H9 (cell line): ENCODE results near the gene TMPRSS9. TPM values are rescaled to one million over a fixed set of nuclear protein-coding genes. Genes with fewer than 3 reads are reported as not detected.

Source experiments
- DNase-seq: peaks from one replicate; pipeline ENCODE4 v3.0.0-alpha.2; 2017
- H2AFZ ChIP-seq: one replicate; pipeline ENCODE4 v1.6.1; 2013; ENCODE audit warnings: mild to moderate bottlenecking, low read length, control low read depth, moderate library complexity
- H2AK5ac ChIP-seq: 2 replicates; pipeline ENCODE4 v1.6.1; 2013; ENCODE audit warnings: low read length, control low read depth, mixed read lengths; ENCODE audit not compliant: insufficient read length
- H2BK120ac ChIP-seq: one replicate; pipeline ENCODE4 v1.6.1; 2013; ENCODE audit warnings: low read depth, mild to moderate bottlenecking, low read length, control low read depth, inconsistent platforms; ENCODE audit not compliant: poor library complexity, severe bottlenecking
- H2BK12ac ChIP-seq: 2 replicates; pipeline ENCODE4 v1.6.1; 2013; ENCODE audit warnings: low read length, control low read depth, mixed read lengths, low read depth; ENCODE audit not compliant: insufficient read length
- H2BK15ac ChIP-seq: 2 replicates; pipeline ENCODE4 v1.6.1; 2013; ENCODE audit warnings: low read depth, low read length, control low read depth
- H2BK20ac ChIP-seq: one replicate; pipeline ENCODE4 v1.6.1; 2013; ENCODE audit warnings: low read depth, mild to moderate bottlenecking, low read length, control low read depth, inconsistent platforms; ENCODE audit not compliant: poor library complexity, severe bottlenecking
- H2BK5ac ChIP-seq: 2 replicates; pipeline ENCODE4 v1.6.1; 2013; ENCODE audit warnings: low read length, control low read depth, mixed read lengths; ENCODE audit not compliant: insufficient read length
- H3K14ac ChIP-seq: 2 replicates; pipeline ENCODE4 v1.6.1; 2013; ENCODE audit warnings: low read length, control low read depth; ENCODE audit not compliant: insufficient read depth
- H3K18ac ChIP-seq: 2 replicates; pipeline ENCODE4 v1.6.1; 2013; ENCODE audit warnings: low read depth, mild to moderate bottlenecking, mixed read lengths, low read length, control low read depth; ENCODE audit not compliant: insufficient read length
- H3K23ac ChIP-seq: 2 replicates; pipeline ENCODE4 v1.6.1; 2013; ENCODE audit warnings: low read length, control low read depth, mixed read lengths, low read depth; ENCODE audit not compliant: insufficient read length
- H3K23me2 ChIP-seq: 2 replicates; pipeline ENCODE4 v1.6.1; 2013; ENCODE audit warnings: low read depth, mild to moderate bottlenecking, mixed read lengths, low read length, control low read depth; ENCODE audit not compliant: insufficient read length, poor library complexity, severe bottlenecking
- H3K27ac ChIP-seq: 2 replicates; pipeline ENCODE4 v1.5.1; 2013; ENCODE audit warnings: low read length, control low read depth, mixed read lengths, low read depth; ENCODE audit not compliant: insufficient read length
- H3K27me3 ChIP-seq: 2 replicates; pipeline ENCODE4 v1.6.1; 2013; ENCODE audit warnings: low read length, control low read depth, inconsistent platforms; ENCODE audit not compliant: insufficient read depth
- H3K4ac ChIP-seq: 2 replicates; pipeline ENCODE4 v1.6.1; 2013; ENCODE audit warnings: low read depth, mild to moderate bottlenecking, control low read depth, inconsistent platforms, low read length, moderate library complexity
- H3K4me1 ChIP-seq: 2 replicates; pipeline ENCODE4 v1.6.1; 2013; ENCODE audit warnings: low read length, control low read depth, inconsistent platforms; ENCODE audit not compliant: insufficient read depth
- H3K4me2 ChIP-seq: 2 replicates; pipeline ENCODE4 v1.6.1; 2013; ENCODE audit warnings: low read length, control low read depth, mixed read lengths; ENCODE audit not compliant: insufficient read length, insufficient read depth
- H3K56ac ChIP-seq: 2 replicates; pipeline ENCODE4 v1.6.1; 2013; ENCODE audit warnings: low read depth, mild to moderate bottlenecking, mixed read lengths, low read length, control low read depth; ENCODE audit not compliant: insufficient read length
- H3K79me1 ChIP-seq: 2 replicates; pipeline ENCODE4 v1.6.1; 2013; ENCODE audit warnings: low read depth, mild to moderate bottlenecking, moderate library complexity, low read length, control low read depth, inconsistent platforms; ENCODE audit not compliant: insufficient read depth, poor library complexity, severe bottlenecking
- H3K79me2 ChIP-seq: 2 replicates; pipeline ENCODE4 v1.6.1; 2013; ENCODE audit warnings: low read length, control low read depth, inconsistent platforms; ENCODE audit not compliant: insufficient read depth
- H3K9ac ChIP-seq: 2 replicates; pipeline ENCODE4 v1.6.1; 2013; ENCODE audit warnings: low read length, control low read depth, mixed read lengths; ENCODE audit not compliant: insufficient read length; ENCODE audit errors: extremely low read depth
- H3K9me3 ChIP-seq: one replicate; pipeline ENCODE4 v1.6.1; 2013; ENCODE audit warnings: low read depth, low read length, inconsistent platforms; ENCODE audit not compliant: control insufficient read depth
- H3T11ph ChIP-seq: one replicate; pipeline ENCODE4 v1.6.1; 2013; ENCODE audit warnings: mild to moderate bottlenecking, low read length, control low read depth, inconsistent platforms
- H4K20me1 ChIP-seq: one replicate; pipeline ENCODE4 v1.6.1; 2013; ENCODE audit not compliant: control insufficient read depth, insufficient read length, insufficient read depth
- H4K5ac ChIP-seq: 2 replicates; pipeline ENCODE4 v1.6.1; 2013; ENCODE audit warnings: low read depth, mild to moderate bottlenecking, mixed read lengths, low read length, control low read depth; ENCODE audit not compliant: insufficient read length
- H4K8ac ChIP-seq: replicated peaks from 2 replicates; pipeline ENCODE4 v1.6.1; 2013; ENCODE audit warnings: low read length, control low read depth, mixed read lengths, low read depth; ENCODE audit not compliant: insufficient read length
- H4K91ac ChIP-seq: 2 replicates; pipeline ENCODE4 v1.6.1; 2013; ENCODE audit warnings: low read depth, mild to moderate bottlenecking, moderate library complexity, mixed read lengths, low read length, control low read depth; ENCODE audit not compliant: insufficient read length
- H3K27ac Mint-ChIP-seq, 3 experiments: 2 replicates in 2 of 3; 3 replicates in 1 of 3; pipeline ENCODE4 v1.8.0; 2020 to 2021; ENCODE audit warnings: mixed read lengths in 3 of 3, mild to moderate bottlenecking in 1 of 3, moderate library complexity in 1 of 3
- H3K27me3 Mint-ChIP-seq: 2 replicates; pipeline ENCODE4 v1.8.0; 2021; ENCODE audit warnings: low read depth, mild to moderate bottlenecking, moderate library complexity, mixed read lengths
- H3K36me3 Mint-ChIP-seq, 3 experiments: 2 replicates in 2 of 3; 3 replicates in 1 of 3; pipeline ENCODE4 v1.8.0; 2020 to 2021; ENCODE audit warnings: low read depth in 3 of 3, mixed read lengths in 3 of 3; ENCODE audit not compliant: insufficient read depth in 1 of 3
- H3K4me1 Mint-ChIP-seq, 2 experiments: 2 replicates each; pipeline ENCODE4 v1.8.0; 2020; ENCODE audit warnings: mixed read lengths in 2 of 2
- H3K4me3 Mint-ChIP-seq, 2 experiments: 2 replicates in 1 of 2; 3 replicates in 1 of 2; pipeline ENCODE4 v1.8.0; 2020 to 2021; ENCODE audit warnings: mild to moderate bottlenecking in 2 of 2, mixed read lengths in 2 of 2, moderate library complexity in 1 of 2
- H3K9me3 Mint-ChIP-seq, 2 experiments: 2 replicates in 1 of 2; 3 replicates in 1 of 2; pipeline ENCODE4 v1.8.0; 2020; ENCODE audit warnings: mild to moderate bottlenecking in 2 of 2, mixed read lengths in 2 of 2, moderate library complexity in 1 of 2
- CTCF ChIP-seq: fragments of 200-600 bp; sonication (generic); conservative IDR thresholded peaks from 3 replicates; pipeline ENCODE4 v1.8.0; 2021; ENCODE audit warnings: antibody characterized with exemption, mild to moderate bottlenecking
- WGBS: extraction: QIAGEN DNeasy Blood & Tissue Kit; methylation state at CpG from one replicate; pipeline ENCODE4 v1.1.7; 2013; ENCODE audit warnings: missing lambda C conversion rate, low lambda C conversion rate, mixed read lengths; ENCODE audit not compliant: insufficient read length; ENCODE audit errors: extremely low coverage; 5-methylcytosine and 5-hydroxymethylcytosine counted together
- total RNA-seq: library from RNA; stranded (reverse); gene quantifications from 2 replicates; pipeline ENCODE4 v1.2.1, GENCODE V29; 2021

TMPRSS9 gene
- total RNA-seq, 1 experiment from 2014 or later: 0.24 TPM

DNA sequence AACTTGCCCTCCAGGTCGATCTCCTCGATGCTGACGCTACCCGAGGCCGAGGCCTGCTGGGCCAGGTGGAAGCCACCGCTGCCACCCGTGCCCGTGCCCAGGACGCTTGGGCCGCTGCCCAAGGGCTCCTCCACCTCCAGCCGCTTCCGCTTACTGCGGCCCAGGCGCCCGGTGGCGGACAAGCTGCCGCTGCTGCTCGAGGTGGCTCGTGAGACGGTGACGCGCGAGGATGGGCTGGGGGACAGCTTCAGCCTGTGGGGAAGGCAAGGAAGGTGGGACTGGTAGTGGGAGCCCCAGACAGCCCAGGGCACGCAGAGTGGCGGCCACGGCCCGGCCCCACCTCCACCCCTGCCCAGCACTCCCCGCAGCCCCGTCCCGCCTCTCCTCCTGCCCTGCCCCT, 73.8 kb downstream of the TMPRSS9 start:
- Histone ChIP-seq H2BK20ac (no peak overlapping the region), H3T11ph (no peak overlapping the region), H3K23me2 (no peaks in the 10 kb centered on the region), H3K9me3 (no peaks in the 10 kb centered on the region), H4K5ac (no peak overlapping the region), H3K79me1 (no peaks in the 10 kb centered on the region), H4K91ac (no peak overlapping the region), H2BK15ac (no peak overlapping the region), H4K20me1 (no peaks in the 10 kb centered on the region), H3K9ac (no peak overlapping the region), H3K27ac (no peak overlapping the region), H3K4me2 (no peak overlapping the region), H2BK120ac (no peak overlapping the region), H3K4ac (no peak overlapping the region), H3K18ac (no peak overlapping the region), H2BK12ac (no peak overlapping the region), H3K79me2 (no peaks in the 10 kb centered on the region), H3K14ac (no peak overlapping the region), H3K27me3 (no peaks in the 10 kb centered on the region), H3K56ac (no peak overlapping the region), H2AK5ac (no peak overlapping the region), H4K8ac (no peak overlapping the region), H2BK5ac (no peak overlapping the region), H3K23ac (no peak overlapping the region), H3K4me1 (no peaks in the 10 kb centered on the region), H2AFZ (no peak overlapping the region)
- Mint-ChIP-seq H3K27me3 (peaks cover 1% of the 10 kb centered on the region; the same call in 1 of the 2 replicates), H3K9me3 (no peaks in the 10 kb centered on the region), H3K4me3 (no peak overlapping the region), H3K36me3 (peaks cover 19 to 58% (median 55%) of the 10 kb centered on the region in 3 experiments; a peak in 6 of 7 replicates), H3K27ac (no peak overlapping the region; a peak in 1 of 7 replicates), H3K4me1 (peaks cover 5 to 9% of the 10 kb centered on the region in 2 experiments; a peak in 2 of 4 replicates)
- no peak for TF ChIP-seq CTCF
- DNase-seq: no peak
- no CpG with 5 or more reads among the region's 30 CpGs for WGBS
